HFFc6 (cell line): ENCODE measurements around the gene BIRC7. TPM values are rescaled to one million over a fixed set of nuclear protein-coding genes. Genes with fewer than 3 reads are reported as not detected.

Experiments
- DNase-seq: peaks from one replicate; pipeline ENCODE4 v3.0.0-alpha.2; 2018
- H3K27ac Mint-ChIP-seq: 2 replicates; pipeline ENCODE4 v1.8.0; 2020; ENCODE audit warnings: mild to moderate bottlenecking, mixed read lengths
- H3K27me3 Mint-ChIP-seq: 2 replicates; pipeline ENCODE4 v1.8.0; 2021; ENCODE audit warnings: mild to moderate bottlenecking, moderate library complexity, mixed read lengths; ENCODE audit not compliant: insufficient read depth
- H3K36me3 Mint-ChIP-seq: 2 replicates; pipeline ENCODE4 v1.8.0; 2021; ENCODE audit warnings: low read depth, mixed read lengths
- H3K4me1 Mint-ChIP-seq: 2 replicates; pipeline ENCODE4 v1.8.0; 2020; ENCODE audit warnings: low read depth, mixed read lengths
- H3K4me3 Mint-ChIP-seq: 2 replicates; pipeline ENCODE4 v1.8.0; 2020; ENCODE audit warnings: mild to moderate bottlenecking, moderate library complexity, mixed read lengths
- H3K9me3 Mint-ChIP-seq: 2 replicates; pipeline ENCODE4 v1.8.0; 2020; ENCODE audit warnings: mild to moderate bottlenecking, mixed read lengths
- total RNA-seq, 6 experiments: library from RNA; stranded (reverse); fragmentation: NEBNext Ultra II Directional; extraction: Animal tissue kit (Norgen Biotek cat#: 25700); gene quantifications; 2 replicates in 1 of 6; 3 replicates in 5 of 6; pipeline ENCODE4 v1.2.3, GENCODE V29; 2021
- TF ChIP-seq, protein P1 (sequence below): fragments of 200-600 bp; sonication (generic); IDR thresholded peaks from 2 replicates; pipeline ENCODE4 v1.5.0; 2021; ENCODE audit warnings: antibody characterized with exemption, mild to moderate bottlenecking

The BIRC7 gene
- total RNA-seq, 6 experiments from 2014 or later = not detected

DNA sequence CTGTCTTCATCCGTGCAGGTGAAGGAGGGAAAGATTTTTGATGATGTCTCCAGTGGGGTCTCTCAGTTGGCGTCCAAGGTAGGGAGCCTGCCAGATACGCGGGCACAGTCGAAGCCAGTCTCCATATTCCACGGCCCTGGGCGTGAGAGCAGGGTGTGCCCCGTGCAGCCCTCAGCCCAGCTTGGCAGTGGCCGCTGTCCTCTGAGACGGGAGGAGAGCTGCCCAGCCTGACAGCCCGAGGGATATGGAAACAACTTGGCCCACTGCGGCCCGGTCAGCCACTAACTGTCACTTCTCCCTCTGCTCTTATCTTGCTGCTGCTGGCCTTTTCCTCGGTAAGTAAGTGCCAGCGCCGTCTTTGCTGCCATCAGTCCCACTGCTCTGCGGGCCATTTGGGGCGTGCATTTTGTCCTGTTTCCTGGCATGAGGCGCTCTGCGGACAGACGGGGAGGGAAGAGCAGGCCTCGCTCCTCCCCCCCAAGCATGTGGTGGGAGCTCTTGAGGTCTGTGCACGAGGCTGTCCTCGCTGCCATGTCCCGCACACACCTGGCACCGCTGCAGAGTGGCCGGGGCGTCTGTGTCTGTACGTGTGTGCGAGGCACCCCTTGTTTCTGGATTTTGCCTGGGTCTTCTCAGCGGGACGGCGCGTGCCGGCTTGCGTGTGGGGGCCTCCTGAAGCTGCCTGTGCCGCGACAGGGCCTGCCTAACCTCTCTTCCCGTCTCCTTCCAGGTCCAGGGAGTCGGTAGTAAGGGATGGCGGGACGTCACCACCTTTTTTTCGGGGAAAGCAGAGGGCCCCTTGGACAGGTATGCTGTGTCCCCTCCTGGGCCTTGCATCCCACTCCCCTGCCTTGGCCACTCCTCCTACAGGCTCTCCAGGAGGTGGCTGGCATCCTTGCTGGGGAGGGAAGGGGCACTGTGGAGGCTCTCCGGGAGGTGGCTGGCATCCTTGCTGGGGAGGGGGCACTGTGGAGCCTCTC, 50.2 kb downstream of the BIRC7 start:
- H3K4me3 Mint-ChIP-seq = no peak overlapping the region; the same call in 1 of the 2 replicates
- H3K27ac Mint-ChIP-seq = no peak overlapping the region
- no peaks in the 10 kb centered on the region for H3K9me3 Mint-ChIP-seq
- no peaks in the 10 kb centered on the region for H3K4me1 Mint-ChIP-seq
- no peaks in the 10 kb centered on the region; the same call in 1 of the 2 replicates for H3K36me3 Mint-ChIP-seq
- H3K27me3 Mint-ChIP-seq = peaks cover 2% of the 10 kb centered on the region
- TF ChIP-seq, protein P1, sequence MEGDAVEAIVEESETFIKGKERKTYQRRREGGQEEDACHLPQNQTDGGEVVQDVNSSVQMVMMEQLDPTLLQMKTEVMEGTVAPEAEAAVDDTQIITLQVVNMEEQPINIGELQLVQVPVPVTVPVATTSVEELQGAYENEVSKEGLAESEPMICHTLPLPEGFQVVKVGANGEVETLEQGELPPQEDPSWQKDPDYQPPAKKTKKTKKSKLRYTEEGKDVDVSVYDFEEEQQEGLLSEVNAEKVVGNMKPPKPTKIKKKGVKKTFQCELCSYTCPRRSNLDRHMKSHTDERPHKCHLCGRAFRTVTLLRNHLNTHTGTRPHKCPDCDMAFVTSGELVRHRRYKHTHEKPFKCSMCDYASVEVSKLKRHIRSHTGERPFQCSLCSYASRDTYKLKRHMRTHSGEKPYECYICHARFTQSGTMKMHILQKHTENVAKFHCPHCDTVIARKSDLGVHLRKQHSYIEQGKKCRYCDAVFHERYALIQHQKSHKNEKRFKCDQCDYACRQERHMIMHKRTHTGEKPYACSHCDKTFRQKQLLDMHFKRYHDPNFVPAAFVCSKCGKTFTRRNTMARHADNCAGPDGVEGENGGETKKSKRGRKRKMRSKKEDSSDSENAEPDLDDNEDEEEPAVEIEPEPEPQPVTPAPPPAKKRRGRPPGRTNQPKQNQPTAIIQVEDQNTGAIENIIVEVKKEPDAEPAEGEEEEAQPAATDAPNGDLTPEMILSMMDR = no peak
- DNase-seq = no peak

DNA sequence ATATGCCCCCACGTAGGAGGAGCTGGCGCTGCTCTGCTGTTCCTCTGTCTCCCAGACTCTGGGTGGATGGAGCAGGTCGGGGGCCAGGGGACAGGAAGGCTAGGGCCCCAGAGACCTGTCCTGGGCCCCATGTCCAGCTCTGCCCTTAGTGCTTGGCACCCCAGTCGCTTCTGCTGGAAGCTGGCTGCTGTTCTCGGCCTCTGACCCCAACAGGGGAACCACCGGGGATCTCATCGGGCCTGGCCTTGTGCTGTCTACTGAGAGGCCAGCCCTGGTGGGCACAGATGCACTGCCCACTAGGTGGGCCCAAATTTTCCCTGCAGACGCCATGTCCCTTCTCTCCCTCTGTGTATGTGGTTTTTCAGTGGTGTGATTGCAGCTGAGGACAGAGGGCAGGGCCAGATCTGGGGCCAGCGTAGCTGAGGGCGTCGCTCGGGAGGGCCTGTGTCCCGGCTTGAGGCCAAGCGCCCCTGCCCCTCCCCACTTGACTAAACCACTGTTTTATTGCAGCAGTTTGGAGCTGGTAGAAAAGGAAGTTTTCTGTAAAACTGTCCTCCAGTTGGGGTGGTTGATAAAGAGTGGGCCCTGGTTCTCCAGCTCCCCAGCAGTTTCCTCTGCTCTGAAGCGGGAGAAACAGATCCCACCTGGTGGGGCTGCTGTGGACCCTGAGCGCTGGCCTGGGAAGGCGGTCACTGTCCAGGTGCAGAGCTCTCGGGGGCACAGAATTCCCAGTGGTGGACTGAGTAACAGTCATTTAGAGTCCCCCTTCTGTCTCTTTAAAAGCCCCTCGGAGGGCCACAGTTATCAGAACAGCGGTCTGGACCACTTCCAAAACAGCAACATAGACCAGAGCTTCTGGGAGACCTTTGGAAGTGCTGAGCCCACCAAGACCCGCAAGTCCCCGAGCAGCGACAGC, 51.3 kb downstream of the BIRC7 start:
- Mint-ChIP-seq H3K4me3 (no peak overlapping the region), H3K27ac (no peak overlapping the region), H3K9me3 (no peaks in the 10 kb centered on the region), H3K36me3 (no peaks in the 10 kb centered on the region; the same call in 1 of the 2 replicates), H3K27me3 (peaks cover 2% of the 10 kb centered on the region), H3K4me1 (no peaks in the 10 kb centered on the region)
- DNase-seq = no peak
- TF ChIP-seq, protein P1 = no peak

DNA sequence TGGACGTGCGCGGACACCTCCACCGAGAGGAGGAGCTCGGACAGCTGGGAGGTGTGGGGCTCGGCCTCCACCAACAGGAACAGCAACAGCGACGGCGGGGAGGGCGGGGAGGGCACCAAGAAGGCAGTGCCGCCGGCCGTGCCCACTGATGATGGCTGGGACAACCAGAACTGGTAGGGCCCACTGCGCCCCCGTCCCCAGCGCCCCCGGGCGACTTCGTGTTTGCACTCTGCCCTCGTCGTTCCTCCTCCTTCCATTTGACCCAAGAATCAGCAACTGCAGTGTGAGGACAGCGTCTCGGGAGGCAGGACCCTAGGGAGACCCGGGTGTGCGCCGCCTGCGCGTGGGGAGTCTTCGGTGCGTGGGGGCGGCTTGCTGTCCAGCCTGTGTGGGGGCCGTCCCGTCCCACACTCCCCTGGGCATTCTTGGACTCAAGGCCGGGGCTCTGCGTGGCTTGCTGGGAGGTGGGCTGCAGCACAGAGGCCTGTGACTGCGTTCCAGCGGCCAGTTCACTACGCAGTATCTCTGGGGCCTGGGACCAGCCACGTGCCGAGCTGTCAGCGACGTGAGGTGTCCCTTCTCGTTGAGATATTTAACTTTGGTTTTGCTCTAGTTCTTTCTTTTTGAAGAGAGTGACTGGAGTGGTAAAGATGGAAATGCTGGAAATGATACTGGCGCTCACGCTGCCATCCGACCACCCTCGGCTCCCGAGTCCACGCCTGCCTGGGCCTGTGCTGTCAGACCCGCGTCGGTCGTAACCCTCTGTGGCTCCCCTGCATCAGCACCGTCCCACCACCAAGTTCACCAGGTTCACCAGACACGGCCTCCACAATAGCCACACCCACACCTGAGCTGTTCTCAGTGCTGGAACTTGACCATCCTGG, 52.2 kb downstream of the BIRC7 start:
- Mint-ChIP-seq H3K27me3 (peaks cover 2% of the 10 kb centered on the region), H3K9me3 (no peaks in the 10 kb centered on the region), H3K4me3 (no peak overlapping the region), H3K36me3 (no peaks in the 10 kb centered on the region; the same call in 1 of the 2 replicates), H3K4me1 (no peaks in the 10 kb centered on the region), H3K27ac (no peak overlapping the region)
- TF ChIP-seq, protein P1 = no peak
- DNase-seq = no peak

DNA sequence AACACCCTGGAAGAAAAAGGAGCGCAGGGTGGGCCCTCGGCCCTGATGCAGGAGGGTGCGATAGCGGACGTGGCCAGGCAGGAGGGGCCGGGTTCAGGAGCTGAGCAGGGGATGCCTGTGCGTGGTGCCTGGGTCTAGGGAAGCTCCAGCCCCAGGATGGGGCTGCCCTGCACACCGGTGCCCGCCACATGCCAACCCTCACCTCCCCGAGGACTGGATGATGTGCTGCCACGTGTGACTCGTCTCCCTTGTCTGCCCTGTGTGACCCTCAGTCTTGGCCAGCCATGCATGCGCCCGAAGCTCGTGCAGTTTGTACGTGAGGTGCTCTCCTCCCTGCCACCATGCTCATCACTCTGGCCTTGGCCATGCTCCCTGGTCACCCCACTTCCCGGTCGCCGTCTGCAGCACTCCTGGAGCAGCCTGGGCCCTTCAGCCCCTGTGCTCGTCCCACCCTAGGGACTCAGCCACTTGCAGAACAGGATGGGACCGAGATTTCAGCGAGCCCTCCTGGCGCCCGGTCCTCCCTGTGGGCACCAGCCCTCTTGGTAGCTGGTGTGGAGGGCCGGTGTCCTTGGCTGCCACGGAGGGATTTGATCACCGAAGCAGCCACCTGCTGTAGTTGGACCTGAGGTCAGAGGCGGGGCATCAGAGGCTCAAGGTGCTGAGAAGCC, 53.0 kb downstream of the BIRC7 start:
- TF ChIP-seq, protein P1 = no peak
- no peak for DNase-seq
- H3K27me3 Mint-ChIP-seq = peaks cover 7% of the 10 kb centered on the region
- no peak overlapping the region for H3K4me3 Mint-ChIP-seq
- no peaks in the 10 kb centered on the region; the same call in 1 of the 2 replicates for H3K36me3 Mint-ChIP-seq
- H3K27ac Mint-ChIP-seq = no peak overlapping the region
- no peaks in the 10 kb centered on the region for H3K9me3 Mint-ChIP-seq
- no peaks in the 10 kb centered on the region for H3K4me1 Mint-ChIP-seq
